Measurements from ENCODE around the gene NINJ2. TPM values are rescaled to one million over a fixed set of nuclear protein-coding genes. Genes with fewer than 3 reads are reported as not detected.
A peak's percentile ranks its signal among the peaks of the same experiment; 100 is the strongest.

NINJ2 gene
- total RNA-seq, 1 donor from 2014 or later = 0.26 TPM

GRCh38 chr12:527729-528128 lies 135.5 kb downstream of the NINJ2 start:
- FAIRE-seq (no peak), DNase-seq (ENCODE audit: low read depth) (no peak)
- Histone ChIP-seq H3K27me3 (ENCODE audit: control insufficient read depth, insufficient read depth, low read length) (no peaks in the 10 kb centered on the region), H3K36me3 (ENCODE audit: control insufficient read depth, insufficient read depth, low read length) (no peaks in the 10 kb centered on the region), H3K4me3 (ENCODE audit: low read depth, low read length) (no peak overlapping the region)
- TF ChIP-seq CTCF (IDR thresholded peaks at IDR 0.05; ENCODE audit: insufficient read depth, low read length, severe bottlenecking) = no peak

DNA sequence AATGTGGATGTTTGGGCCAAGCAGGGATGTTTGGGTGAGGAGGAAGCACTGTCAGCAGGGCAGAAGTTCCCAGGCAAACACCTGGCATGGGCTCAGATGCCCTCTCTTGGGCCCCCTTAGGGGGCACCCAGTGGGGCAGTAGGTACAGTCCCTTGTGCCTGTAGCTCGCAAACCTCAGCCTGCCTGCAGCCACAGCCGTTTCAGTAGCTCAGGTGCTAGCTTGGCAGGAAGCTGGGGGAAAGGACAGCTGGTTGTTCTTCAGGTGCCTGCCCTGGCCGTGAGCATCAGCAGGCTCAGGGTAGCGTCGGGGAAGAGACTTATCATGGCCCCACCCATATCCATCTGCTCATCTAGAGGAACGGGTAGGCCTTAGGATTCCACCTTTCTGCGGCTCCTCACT lies 136.0 kb downstream of the NINJ2 start:
- Histone ChIP-seq H3K4me3 (ENCODE audit: low read depth, low read length) (no peak overlapping the region), H3K36me3 (ENCODE audit: control insufficient read depth, insufficient read depth, low read length) (no peaks in the 10 kb centered on the region), H3K27me3 (ENCODE audit: control insufficient read depth, insufficient read depth, low read length) (no peaks in the 10 kb centered on the region)
- FAIRE-seq (no peak), DNase-seq (ENCODE audit: low read depth) (no peak)
- no peak for TF ChIP-seq CTCF (IDR thresholded peaks at IDR 0.05; ENCODE audit: insufficient read depth, low read length, severe bottlenecking)

- H3K4me3 ChIP-seq (ENCODE audit: low read depth, low read length) = no peak overlapping the region
- no peaks in the 10 kb centered on the region for H3K36me3 ChIP-seq (ENCODE audit: control insufficient read depth, insufficient read depth, low read length)
- DNase-seq (ENCODE audit: low read depth) = peak; percentile 61
- FAIRE-seq = no peak
- no peaks in the 10 kb centered on the region for H3K27me3 ChIP-seq (ENCODE audit: control insufficient read depth, insufficient read depth, low read length)
- no peak for TF ChIP-seq CTCF (IDR thresholded peaks at IDR 0.05; ENCODE audit: insufficient read depth, low read length, severe bottlenecking)
Observed at GRCh38 chr12:526089-526488, 137.2 kb downstream of the NINJ2 start.

DNA sequence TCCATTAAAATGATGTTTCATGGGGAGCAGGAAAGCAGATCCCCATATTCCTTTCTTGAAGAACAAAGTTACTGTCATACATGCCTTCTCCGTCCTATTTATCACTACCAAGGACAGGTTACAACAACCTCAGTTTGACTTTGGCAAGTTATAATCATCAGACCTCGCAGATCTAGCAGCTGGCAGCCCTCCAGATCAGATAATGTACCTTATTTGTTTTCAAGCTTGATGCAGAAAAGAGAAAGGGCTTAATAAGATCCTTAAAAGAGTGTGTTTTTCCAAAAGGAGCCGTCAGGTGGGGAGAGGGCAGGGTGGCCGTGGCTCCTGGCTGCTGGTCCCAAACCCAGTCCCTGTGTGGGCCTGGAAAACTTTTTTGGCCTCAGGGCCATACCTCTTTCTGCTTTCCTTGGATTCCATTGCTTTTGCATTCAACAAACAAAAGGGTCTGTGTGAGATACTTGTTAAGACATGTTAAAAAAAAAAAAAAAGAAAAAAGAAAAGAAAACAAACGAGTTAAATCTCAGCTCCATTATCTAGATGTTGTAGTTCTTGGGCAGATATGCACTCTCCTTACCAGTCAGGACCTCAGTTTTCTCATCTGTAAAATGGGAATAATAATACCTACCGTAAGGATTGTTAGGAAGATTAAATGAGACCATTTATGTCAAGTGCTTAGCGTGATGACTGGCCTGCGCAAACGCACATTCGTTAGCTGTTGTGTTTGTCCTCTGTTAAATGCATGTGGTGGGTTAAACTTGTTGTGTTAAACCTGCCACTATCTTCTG lies 138.9 kb downstream of the NINJ2 start:
- DNase-seq (ENCODE audit: low read depth) (no peak), FAIRE-seq (peak; percentile 62)
- H3K4me3 ChIP-seq (ENCODE audit: low read depth, low read length) = no peak overlapping the region
- TF ChIP-seq CTCF (IDR thresholded peaks at IDR 0.05; ENCODE audit: insufficient read depth, low read length, severe bottlenecking) = no peak
- H3K36me3 ChIP-seq (ENCODE audit: control insufficient read depth, insufficient read depth, low read length) = no peaks in the 10 kb centered on the region
- H3K27me3 ChIP-seq (ENCODE audit: control insufficient read depth, insufficient read depth, low read length) = no peaks in the 10 kb centered on the region

GRCh38 chr12:522692-523378 lies 140.4 kb downstream of the NINJ2 start:
- DNase-seq (ENCODE audit: low read depth) = no peak
- Histone ChIP-seq H3K27me3 (ENCODE audit: control insufficient read depth, insufficient read depth, low read length) (no peaks in the 10 kb centered on the region), H3K36me3 (ENCODE audit: control insufficient read depth, insufficient read depth, low read length) (no peaks in the 10 kb centered on the region), H3K4me3 (ENCODE audit: low read depth, low read length) (no peak overlapping the region)
- FAIRE-seq = no peak
- TF ChIP-seq CTCF (IDR thresholded peaks at IDR 0.05; ENCODE audit: insufficient read depth, low read length, severe bottlenecking) = no peak

All from bronchial epithelial cell (primary cell).